Ishikawa (cell line): Measurements from ENCODE around the gene TOPAZ1.

Source experiments
- CEBPB ChIP-seq: IDR thresholded peaks from 2 replicates; pipeline ENCODE4 v1.6.1; 2012
- CREB1 ChIP-seq: IDR thresholded peaks from 2 replicates; pipeline ENCODE4 v1.6.1; 2012; ENCODE audit warnings: low read depth
- EGR1 ChIP-seq: IDR thresholded peaks from 2 replicates; pipeline ENCODE4 v1.6.1; 2012
- EP300 ChIP-seq: IDR thresholded peaks from 2 replicates; pipeline ENCODE4 v1.6.1; 2012; ENCODE audit warnings: borderline replicate concordance
- NFIC ChIP-seq: IDR thresholded peaks from 2 replicates; pipeline ENCODE4 v1.6.1; 2012
- RAD21 ChIP-seq: IDR thresholded peaks from 2 replicates; pipeline ENCODE4 v1.6.1; 2012; ENCODE audit warnings: low read depth
- TAF1 ChIP-seq: IDR thresholded peaks from 2 replicates; pipeline ENCODE4 v1.6.1; 2012; ENCODE audit warnings: low read depth, mild to moderate bottlenecking
- TCF12 ChIP-seq: IDR thresholded peaks from 2 replicates; pipeline ENCODE4 v1.6.1; 2012; ENCODE audit warnings: low read depth
- TEAD4 ChIP-seq: IDR thresholded peaks from 2 replicates; pipeline ENCODE4 v1.6.1; 2012
- YY1 ChIP-seq: IDR thresholded peaks from 2 replicates; pipeline ENCODE4 v1.6.1; 2012; ENCODE audit warnings: low read depth
- TF ChIP-seq, protein P1 (sequence below): IDR thresholded peaks from 2 replicates; pipeline ENCODE4 v1.6.1; 2012; ENCODE audit warnings: low read depth, mild to moderate bottlenecking
- TF ChIP-seq, protein P2 (sequence below): IDR thresholded peaks from 2 replicates; pipeline ENCODE4 v1.6.1; 2012
- TF ChIP-seq, protein P3 (sequence below): IDR thresholded peaks from 2 replicates; pipeline ENCODE4 v1.6.1; 2012

DNA sequence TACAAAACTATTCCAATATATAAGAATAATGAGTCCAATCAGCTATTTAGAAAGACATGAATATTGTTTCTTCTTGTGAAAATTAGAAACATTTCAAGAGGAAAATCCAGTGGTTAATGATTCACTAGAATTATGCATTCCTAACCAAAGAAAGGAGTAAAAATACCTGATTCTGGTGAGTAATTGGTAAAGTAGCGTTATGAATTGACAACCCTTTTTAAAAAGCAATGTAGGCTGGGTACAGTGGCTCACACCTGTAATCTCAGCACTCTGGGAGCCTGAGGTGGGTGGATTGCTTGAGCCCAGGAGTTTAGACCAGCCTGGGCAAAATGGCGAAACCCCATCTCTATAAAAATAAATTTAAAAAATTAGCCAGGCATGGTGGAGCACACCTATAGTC lies 43.3 kb downstream of the TOPAZ1 start:
- no peak for TF ChIP-seq EP300
- TF ChIP-seq YY1, result no peak
- TF ChIP-seq RAD21, result no peak
- TF ChIP-seq, protein P1, sequence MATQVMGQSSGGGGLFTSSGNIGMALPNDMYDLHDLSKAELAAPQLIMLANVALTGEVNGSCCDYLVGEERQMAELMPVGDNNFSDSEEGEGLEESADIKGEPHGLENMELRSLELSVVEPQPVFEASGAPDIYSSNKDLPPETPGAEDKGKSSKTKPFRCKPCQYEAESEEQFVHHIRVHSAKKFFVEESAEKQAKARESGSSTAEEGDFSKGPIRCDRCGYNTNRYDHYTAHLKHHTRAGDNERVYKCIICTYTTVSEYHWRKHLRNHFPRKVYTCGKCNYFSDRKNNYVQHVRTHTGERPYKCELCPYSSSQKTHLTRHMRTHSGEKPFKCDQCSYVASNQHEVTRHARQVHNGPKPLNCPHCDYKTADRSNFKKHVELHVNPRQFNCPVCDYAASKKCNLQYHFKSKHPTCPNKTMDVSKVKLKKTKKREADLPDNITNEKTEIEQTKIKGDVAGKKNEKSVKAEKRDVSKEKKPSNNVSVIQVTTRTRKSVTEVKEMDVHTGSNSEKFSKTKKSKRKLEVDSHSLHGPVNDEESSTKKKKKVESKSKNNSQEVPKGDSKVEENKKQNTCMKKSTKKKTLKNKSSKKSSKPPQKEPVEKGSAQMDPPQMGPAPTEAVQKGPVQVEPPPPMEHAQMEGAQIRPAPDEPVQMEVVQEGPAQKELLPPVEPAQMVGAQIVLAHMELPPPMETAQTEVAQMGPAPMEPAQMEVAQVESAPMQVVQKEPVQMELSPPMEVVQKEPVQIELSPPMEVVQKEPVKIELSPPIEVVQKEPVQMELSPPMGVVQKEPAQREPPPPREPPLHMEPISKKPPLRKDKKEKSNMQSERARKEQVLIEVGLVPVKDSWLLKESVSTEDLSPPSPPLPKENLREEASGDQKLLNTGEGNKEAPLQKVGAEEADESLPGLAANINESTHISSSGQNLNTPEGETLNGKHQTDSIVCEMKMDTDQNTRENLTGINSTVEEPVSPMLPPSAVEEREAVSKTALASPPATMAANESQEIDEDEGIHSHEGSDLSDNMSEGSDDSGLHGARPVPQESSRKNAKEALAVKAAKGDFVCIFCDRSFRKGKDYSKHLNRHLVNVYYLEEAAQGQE, result no peak
- TF ChIP-seq, protein P2, sequence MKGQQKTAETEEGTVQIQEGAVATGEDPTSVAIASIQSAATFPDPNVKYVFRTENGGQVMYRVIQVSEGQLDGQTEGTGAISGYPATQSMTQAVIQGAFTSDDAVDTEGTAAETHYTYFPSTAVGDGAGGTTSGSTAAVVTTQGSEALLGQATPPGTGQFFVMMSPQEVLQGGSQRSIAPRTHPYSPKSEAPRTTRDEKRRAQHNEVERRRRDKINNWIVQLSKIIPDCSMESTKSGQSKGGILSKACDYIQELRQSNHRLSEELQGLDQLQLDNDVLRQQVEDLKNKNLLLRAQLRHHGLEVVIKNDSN, result no peak
- TF ChIP-seq, protein P3, sequence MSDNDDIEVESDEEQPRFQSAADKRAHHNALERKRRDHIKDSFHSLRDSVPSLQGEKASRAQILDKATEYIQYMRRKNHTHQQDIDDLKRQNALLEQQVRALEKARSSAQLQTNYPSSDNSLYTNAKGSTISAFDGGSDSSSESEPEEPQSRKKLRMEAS, result no peak
- no peak for TF ChIP-seq CEBPB
- no peak for TF ChIP-seq TAF1
- TF ChIP-seq TCF12, result no peak
- TF ChIP-seq NFIC, result no peak
- no peak for TF ChIP-seq EGR1
- no peak for TF ChIP-seq TEAD4
- TF ChIP-seq CREB1, result no peak
